ENCODE results near the gene CAMK2A.

CAMK2A gene

GRCh38 chr5:150261231-150261630 lies 28.3 kb downstream of the CAMK2A start:
- H3K27ac ChIP-seq = no peak overlapping the region
- TF ChIP-seq, protein P1, sequence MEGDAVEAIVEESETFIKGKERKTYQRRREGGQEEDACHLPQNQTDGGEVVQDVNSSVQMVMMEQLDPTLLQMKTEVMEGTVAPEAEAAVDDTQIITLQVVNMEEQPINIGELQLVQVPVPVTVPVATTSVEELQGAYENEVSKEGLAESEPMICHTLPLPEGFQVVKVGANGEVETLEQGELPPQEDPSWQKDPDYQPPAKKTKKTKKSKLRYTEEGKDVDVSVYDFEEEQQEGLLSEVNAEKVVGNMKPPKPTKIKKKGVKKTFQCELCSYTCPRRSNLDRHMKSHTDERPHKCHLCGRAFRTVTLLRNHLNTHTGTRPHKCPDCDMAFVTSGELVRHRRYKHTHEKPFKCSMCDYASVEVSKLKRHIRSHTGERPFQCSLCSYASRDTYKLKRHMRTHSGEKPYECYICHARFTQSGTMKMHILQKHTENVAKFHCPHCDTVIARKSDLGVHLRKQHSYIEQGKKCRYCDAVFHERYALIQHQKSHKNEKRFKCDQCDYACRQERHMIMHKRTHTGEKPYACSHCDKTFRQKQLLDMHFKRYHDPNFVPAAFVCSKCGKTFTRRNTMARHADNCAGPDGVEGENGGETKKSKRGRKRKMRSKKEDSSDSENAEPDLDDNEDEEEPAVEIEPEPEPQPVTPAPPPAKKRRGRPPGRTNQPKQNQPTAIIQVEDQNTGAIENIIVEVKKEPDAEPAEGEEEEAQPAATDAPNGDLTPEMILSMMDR (IDR thresholded peaks at IDR 0.05) = no peak
- TF ChIP-seq ZFX (IDR thresholded peaks at IDR 0.05; ENCODE audit: borderline replicate concordance) = no peak

DNA sequence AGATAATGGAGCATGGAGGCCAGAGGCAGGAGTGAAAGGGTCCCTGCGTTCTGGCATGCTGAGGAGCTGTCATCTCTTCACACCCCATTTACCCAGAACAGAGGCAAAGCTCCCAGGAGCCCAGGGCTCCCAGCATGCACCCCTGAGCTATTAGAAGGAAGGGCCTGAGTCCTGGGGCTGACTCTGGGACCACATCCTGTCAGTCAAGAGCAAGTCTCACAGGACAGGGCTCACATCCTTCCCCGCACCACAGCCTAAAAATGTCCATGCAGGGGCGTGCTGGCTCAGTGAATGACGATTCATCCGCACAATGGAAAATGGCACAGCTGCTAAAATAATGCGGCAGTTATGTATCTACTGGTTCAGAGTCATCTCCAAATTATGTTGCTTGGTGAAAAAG lies 31.4 kb downstream of the CAMK2A start:
- H3K27ac ChIP-seq = no peak overlapping the region
- TF ChIP-seq ZFX (IDR thresholded peaks at IDR 0.05; ENCODE audit: borderline replicate concordance) = no peak
- TF ChIP-seq, protein P1 (IDR thresholded peaks at IDR 0.05) = no peak

GRCh38 chr5:150257424-150257823 lies 32.1 kb downstream of the CAMK2A start:
- TF ChIP-seq ZFX (IDR thresholded peaks at IDR 0.05; ENCODE audit: borderline replicate concordance) = no peak
- TF ChIP-seq, protein P1 (IDR thresholded peaks at IDR 0.05) = no peak
- no peak overlapping the region for H3K27ac ChIP-seq

DNA sequence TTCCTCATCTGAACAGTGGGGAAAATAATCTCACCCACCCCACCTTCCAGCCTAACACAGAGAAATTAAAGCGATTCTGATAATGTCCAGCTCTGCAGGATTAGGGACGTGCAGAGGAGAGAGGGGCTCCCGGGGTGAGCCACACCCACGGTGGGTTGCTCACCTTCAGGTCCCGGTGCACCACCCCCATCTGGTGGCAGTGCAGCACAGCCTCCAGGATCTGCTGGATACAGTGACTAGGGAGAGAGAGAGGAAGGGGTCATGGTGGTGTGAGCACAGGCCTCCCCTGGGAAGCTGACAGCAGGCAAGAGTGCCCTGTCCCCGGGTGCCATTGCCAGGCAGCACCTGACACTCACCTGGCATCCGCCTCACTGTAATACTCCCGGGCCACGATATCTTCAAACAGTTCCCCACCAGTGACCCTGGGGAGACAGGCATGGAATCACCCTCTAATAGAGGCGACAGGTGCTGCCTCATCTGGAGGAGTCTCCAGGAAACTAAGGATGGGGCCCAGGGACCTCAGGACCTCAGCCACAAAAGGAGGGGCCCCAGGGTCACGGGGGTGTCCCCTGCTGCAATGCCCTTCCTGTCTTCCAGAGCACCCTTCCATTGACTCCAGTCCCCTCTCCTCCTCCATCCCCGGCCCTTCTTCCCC lies 33.0 kb downstream of the CAMK2A start:
- no peak overlapping the region for H3K27ac ChIP-seq
- TF ChIP-seq, protein P1 (IDR thresholded peaks at IDR 0.05) = no peak
- no peak for TF ChIP-seq ZFX (IDR thresholded peaks at IDR 0.05; ENCODE audit: borderline replicate concordance)

DNA sequence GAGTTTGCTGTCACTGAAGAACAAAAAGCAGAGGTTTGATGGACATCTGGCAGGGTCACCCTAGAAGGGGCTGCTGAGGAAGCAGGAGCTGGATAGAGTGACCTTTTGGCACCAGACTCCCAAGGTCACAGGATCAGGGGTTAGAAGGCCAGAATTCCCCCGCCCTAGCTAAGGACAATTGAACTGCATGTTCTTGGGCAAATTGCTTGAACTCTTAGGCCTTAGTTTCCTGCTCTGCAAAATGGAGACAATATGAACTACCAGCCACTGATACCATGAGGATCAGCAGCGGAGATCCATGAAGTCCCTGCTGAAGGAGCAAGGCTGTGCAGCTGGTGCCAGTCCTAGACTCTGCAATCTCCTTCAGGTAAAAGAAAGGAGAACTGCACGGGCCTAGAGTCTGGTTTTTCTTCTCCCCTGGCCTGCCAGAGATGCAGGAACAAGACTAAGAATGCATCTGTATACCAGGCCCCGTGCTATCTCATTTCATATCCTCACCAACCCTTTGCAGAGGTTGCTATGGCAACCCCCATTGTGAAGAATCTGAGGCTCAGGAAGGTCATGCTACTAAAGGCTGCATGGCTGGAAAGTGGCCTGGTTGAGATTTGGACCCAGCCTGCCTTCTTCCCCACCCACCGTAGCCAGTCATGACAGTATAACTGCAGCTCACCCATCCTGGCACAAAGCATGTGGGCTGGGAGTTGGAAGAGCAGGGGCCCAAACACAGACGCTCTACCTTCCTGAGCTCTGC lies 33.7 kb downstream of the CAMK2A start:
- no peak overlapping the region for H3K27ac ChIP-seq
- TF ChIP-seq, protein P1 (IDR thresholded peaks at IDR 0.05) = no peak
- TF ChIP-seq ZFX (IDR thresholded peaks at IDR 0.05; ENCODE audit: borderline replicate concordance) = no peak

DNA sequence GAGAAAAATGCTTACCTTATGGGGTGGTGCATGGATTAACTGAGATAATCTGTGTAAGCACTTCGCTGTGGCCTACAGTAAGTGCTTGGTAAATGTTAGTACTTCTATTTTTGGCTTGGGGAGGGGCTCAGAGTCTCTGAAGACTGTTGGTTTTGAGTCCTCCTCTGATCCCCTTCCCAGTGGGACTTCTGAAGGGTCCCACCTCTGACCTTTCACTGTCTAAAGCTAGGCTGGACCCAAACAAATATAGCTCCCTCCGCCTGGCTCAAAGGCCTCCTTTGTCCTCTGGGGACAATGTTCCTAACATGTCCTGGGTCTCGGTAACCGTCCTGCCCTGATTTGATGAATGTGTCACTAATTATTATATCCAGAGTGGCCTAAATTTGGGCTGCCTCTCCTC lies 34.8 kb downstream of the CAMK2A start:
- no peak for TF ChIP-seq ZFX (IDR thresholded peaks at IDR 0.05; ENCODE audit: borderline replicate concordance)
- TF ChIP-seq, protein P1 (IDR thresholded peaks at IDR 0.05) = no peak

DNA sequence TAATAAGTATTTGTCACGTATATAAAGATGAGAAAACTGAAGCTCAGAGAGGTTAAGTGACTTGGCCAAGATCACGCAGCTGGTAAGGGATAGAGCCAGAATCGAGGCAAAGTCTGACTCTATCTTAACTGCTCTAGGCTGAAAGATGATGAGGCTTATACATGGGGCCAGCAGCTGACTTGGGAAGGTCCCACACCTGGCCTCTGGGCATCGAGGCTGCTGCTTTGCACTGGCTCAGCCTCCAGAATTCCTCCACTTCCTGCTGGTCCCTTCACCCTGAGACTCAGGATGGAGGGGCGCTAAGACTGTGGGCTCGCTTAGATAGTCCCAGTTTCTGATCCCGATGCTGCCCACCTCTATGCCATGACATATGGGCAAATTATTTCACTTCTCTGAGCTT lies 35.2 kb downstream of the CAMK2A start:
- no peak overlapping the region for H3K27ac ChIP-seq
- TF ChIP-seq, protein P1 (IDR thresholded peaks at IDR 0.05) = no peak
- TF ChIP-seq ZFX (IDR thresholded peaks at IDR 0.05; ENCODE audit: borderline replicate concordance) = no peak

More for the DNA sequence above, 34.8 kb downstream of the CAMK2A start:
- no peak overlapping the region for H3K27ac ChIP-seq
